Naive B cell (primary cell): ENCODE data around the gene COL21A1. TPM values are rescaled to one million over a fixed set of nuclear protein-coding genes. Genes with fewer than 3 reads are reported as not detected.

Source experiments
- ATAC-seq, 2 donors: fragments of 150-1000 bp; cut with Tn5 transposase; 2 replicates each; pipeline ENCODE4 v1.10.0; 2021; ENCODE audit warnings: low read depth in 2 of 2, mild to moderate bottlenecking in 2 of 2, moderate library complexity in 2 of 2
- DNase-seq: peaks from one replicate; pipeline ENCODE4 v3.0.0; 2022
- H3K27ac Mint-ChIP-seq, 6 donors: one replicate each; pipeline ENCODE4 v1.8.0; 2020 to 2022; ENCODE audit warnings: mild to moderate bottlenecking in 6 of 6, mixed read lengths in 6 of 6, moderate library complexity in 5 of 6, inconsistent platforms in 2 of 6
- H3K27me3 Mint-ChIP-seq, 3 donors: one replicate each; pipeline ENCODE4 v1.8.0; 2021 to 2022; ENCODE audit warnings: mixed read lengths in 3 of 3, mild to moderate bottlenecking in 1 of 3
- H3K36me3 Mint-ChIP-seq, 2 donors: one replicate each; pipeline ENCODE4 v1.8.0; 2020 to 2022; ENCODE audit warnings: mixed read lengths in 2 of 2, inconsistent platforms in 1 of 2, mild to moderate bottlenecking in 1 of 2
- H3K4me1 Mint-ChIP-seq, 3 donors: one replicate each; pipeline ENCODE4 v1.8.0; 2020 to 2022; ENCODE audit warnings: mixed read lengths in 3 of 3, inconsistent platforms in 1 of 3, mild to moderate bottlenecking in 1 of 3, moderate library complexity in 1 of 3
- H3K4me3 Mint-ChIP-seq, 8 donors: one replicate each; pipeline ENCODE4 v1.8.0; 2020 to 2022; ENCODE audit warnings: mild to moderate bottlenecking in 8 of 8, mixed read lengths in 8 of 8, moderate library complexity in 8 of 8, inconsistent platforms in 2 of 8
- H3K9me3 Mint-ChIP-seq, 7 donors: one replicate each; pipeline ENCODE4 v1.8.0; 2020 to 2022; ENCODE audit warnings: mixed read lengths in 7 of 7, mild to moderate bottlenecking in 5 of 7, inconsistent platforms in 2 of 7, moderate library complexity in 1 of 7
- polyA plus RNA-seq, 6 donors: library from polyadenylated mRNA; unstranded; fragments of 300-500 nt; fragmentation: Illumina TruSeq; gene quantifications; one replicate each; pipeline ENCODE4 v1.2.3, GENCODE V29; 2021; ENCODE audit warnings: low read depth in 6 of 6

The COL21A1 gene
- polyA plus RNA-seq, 6 donors from 2014 or later, result not detected

DNA sequence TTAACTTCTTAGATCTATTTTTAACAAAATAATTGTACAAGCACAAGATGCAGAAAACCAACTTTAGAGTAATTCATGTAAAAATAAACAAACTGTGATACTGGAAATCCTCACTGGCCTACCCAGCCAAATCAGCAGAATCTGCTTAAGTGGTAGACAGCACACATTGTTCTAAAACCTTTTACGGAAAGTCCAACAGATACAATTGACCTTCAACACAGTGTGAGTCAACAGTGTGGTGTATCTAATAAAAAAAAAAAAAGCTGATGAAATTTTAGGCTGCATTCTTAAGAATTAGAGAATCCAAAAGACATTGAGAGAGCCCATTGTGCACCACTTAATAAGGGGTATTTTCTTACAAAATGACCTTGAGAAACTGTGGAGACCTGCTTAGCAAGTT lies 174.5 kb downstream of the COL21A1 start:
- no peak overlapping the region for H3K27ac Mint-ChIP-seq
- H3K4me3 Mint-ChIP-seq, result no peak overlapping the region
- H3K9me3 Mint-ChIP-seq, result peaks cover 0 to 13% (median 4%) of the 10 kb centered on the region in 7 donors
- no peaks in the 10 kb centered on the region for H3K36me3 Mint-ChIP-seq
- no peaks in the 10 kb centered on the region for H3K27me3 Mint-ChIP-seq
- H3K4me1 Mint-ChIP-seq, result no peaks in the 10 kb centered on the region
- DNase-seq, result no peak
- ATAC-seq, result no peak

DNA sequence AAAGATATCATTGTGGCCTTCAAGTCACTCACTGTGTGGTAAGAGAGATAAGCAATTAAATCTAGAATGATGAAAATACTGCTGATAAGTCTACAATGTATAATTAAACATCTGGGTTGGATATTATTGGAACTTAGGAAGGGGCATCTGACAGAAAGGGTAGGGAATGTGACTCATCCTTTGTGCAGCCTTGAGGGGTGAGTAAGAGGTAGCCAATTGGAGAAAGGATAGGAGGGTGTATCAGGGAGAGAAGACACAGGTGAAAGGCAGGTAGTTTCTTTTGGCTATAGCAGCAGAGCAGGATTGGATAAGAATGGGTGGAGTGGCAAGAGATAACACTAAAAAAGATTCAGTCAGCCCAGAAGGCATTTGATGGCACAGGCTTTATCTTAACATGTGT lies 182.0 kb downstream of the COL21A1 start:
- Mint-ChIP-seq H3K36me3 (no peaks in the 10 kb centered on the region), H3K27ac (no peak overlapping the region), H3K4me3 (no peak overlapping the region), H3K27me3 (no peaks in the 10 kb centered on the region), H3K9me3 (no peaks in the 10 kb centered on the region), H3K4me1 (no peaks in the 10 kb centered on the region)
- DNase-seq (no peak), ATAC-seq (no peak)

DNA sequence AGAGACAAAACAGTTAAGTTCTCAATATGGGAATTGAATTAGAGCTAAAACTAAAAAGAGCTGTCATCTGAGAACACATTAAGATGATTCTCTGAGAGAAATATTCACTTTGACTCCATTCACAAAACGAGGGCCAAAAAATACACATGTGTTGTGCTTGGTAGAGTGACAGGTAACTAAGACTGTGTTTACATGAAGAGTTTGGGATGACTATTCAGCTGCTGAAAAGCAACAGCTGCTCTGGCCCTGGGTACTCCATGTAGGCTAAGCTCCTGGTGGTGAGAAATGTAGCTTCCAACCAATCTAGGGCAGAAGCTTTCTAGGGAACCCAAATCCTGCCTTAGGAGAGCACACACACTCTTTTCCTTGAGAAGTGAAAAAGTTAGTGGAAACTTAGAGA lies 184.5 kb downstream of the COL21A1 start:
- H3K4me3 Mint-ChIP-seq, result no peak overlapping the region
- no peaks in the 10 kb centered on the region for H3K4me1 Mint-ChIP-seq
- no peaks in the 10 kb centered on the region for H3K36me3 Mint-ChIP-seq
- ATAC-seq (no peak), DNase-seq (no peak)
- no peak overlapping the region for H3K27ac Mint-ChIP-seq
- H3K9me3 Mint-ChIP-seq, result no peaks in the 10 kb centered on the region
- no peaks in the 10 kb centered on the region for H3K27me3 Mint-ChIP-seq

DNA sequence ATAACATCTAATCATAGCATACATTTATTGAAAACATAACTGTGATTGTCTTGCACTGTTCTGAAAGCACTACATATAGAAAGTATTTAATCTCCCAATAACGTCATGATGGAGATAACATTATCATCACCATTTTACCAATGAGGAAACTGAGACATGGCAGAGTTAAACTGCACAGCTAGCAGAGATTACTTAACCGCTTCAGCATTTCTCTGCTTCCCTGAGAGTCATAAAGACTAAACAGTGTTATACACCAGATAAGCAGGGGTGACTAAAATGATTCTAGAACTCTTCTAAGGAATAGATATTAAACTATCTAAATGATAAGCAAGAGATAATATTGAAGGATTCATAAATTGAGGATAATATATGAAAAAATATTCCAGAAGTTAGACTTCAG lies 188.7 kb downstream of the COL21A1 start:
- H3K4me1 Mint-ChIP-seq, result no peaks in the 10 kb centered on the region
- no peaks in the 10 kb centered on the region for H3K27me3 Mint-ChIP-seq
- no peak overlapping the region for H3K27ac Mint-ChIP-seq

DNA sequence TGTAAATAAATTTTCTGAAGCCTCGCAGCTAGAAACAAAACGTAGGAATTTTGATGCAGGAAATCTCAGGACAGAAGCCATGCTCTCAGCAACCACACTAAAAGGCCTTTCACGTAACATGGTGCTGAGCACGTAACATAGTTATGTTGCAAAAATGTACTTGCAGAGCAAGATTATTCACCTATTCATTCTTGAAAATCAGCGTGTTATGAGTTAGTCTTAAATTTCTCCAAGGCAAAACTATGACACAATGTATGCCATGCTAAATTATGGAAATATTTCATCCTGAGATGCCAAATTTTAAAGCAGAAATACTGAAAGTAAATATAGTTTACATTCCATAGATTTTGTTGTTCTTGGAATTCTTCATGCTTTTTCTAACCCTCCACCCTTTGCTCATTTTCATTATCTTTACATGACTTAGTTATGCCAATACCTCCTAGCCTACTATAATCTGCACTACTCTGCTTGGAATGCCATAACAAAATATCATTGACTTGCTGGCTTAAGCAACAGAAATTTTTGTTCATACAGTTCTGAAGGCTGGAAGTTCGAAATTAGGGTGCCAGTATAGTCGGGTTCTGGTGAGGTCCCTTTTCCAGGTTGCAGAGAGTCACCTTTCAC lies 192.2 kb downstream of the COL21A1 start:
- Mint-ChIP-seq H3K9me3 (peaks cover 0 to 5% (median 0%) of the 10 kb centered on the region in 7 donors), H3K4me1 (no peaks in the 10 kb centered on the region), H3K27ac (no peak overlapping the region), H3K4me3 (no peak overlapping the region), H3K27me3 (no peaks in the 10 kb centered on the region), H3K36me3 (no peaks in the 10 kb centered on the region)
- no peak for ATAC-seq
- DNase-seq, result no peak

More for the DNA sequence above, 188.7 kb downstream of the COL21A1 start:
- no peak for DNase-seq
- no peaks in the 10 kb centered on the region for H3K36me3 Mint-ChIP-seq
- no peak overlapping the region for H3K4me3 Mint-ChIP-seq
- ATAC-seq, result no peak
- H3K9me3 Mint-ChIP-seq, result no peaks in the 10 kb centered on the region

DNA sequence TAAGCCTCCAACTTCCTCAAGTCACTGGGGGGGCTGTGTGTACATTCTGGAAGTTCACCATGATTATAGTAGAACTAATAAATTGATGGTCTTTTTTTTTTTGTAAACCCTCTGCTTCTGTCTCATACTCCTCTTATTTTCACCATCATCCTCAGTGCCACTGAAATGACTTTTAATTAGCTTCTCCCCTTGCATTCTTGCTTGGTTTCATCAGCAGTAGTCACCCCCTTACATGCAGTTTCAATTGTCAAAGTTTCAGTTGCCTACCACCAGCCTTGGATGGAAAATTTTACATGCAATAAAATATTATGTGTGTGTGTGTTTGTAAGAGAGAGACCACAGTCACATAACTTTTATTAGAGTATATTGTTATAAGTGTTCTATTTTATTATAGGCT lies 196.2 kb downstream of the COL21A1 start:
- Mint-ChIP-seq H3K36me3 (no peaks in the 10 kb centered on the region), H3K4me3 (no peak overlapping the region), H3K9me3 (peaks cover 0 to 5% (median 0%) of the 10 kb centered on the region in 7 donors), H3K27me3 (no peaks in the 10 kb centered on the region), H3K4me1 (no peaks in the 10 kb centered on the region), H3K27ac (no peak overlapping the region)
- no peak for ATAC-seq
- DNase-seq, result no peak

DNA sequence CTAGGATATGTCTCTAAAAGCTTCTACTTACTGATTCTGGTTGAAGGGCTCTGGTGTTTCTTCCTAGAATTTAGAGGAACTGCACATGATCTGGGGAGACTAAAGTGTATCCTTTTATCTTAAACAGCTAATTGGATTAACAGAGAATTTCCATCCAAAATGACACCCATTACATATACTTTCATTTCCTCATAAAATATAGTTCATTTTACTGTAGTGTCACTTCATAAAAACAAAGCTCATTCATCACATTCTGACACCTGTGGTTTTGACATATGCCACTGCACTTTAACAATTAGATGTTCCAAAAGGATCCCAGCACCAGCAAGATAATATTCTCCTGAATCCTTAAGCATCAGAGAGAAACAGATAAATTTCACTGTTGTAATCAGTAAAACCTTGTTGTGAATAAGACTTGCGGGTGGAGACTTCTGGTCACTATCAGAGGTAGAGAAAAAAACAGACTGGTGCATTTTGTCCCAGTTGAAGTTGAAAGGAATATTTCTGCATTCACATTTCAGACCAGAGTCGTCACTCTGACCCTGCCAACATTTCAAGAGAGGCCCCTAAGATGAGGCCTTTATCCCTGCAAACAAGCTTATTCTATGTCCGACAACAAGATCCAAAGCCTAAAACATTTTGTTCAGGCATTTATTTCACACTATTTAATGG lies 196.7 kb downstream of the COL21A1 start:
- ATAC-seq (no peak), DNase-seq (no peak)
- Mint-ChIP-seq H3K36me3 (no peaks in the 10 kb centered on the region), H3K4me3 (no peak overlapping the region), H3K4me1 (no peaks in the 10 kb centered on the region), H3K27me3 (no peaks in the 10 kb centered on the region), H3K9me3 (peaks cover 0 to 5% (median 0%) of the 10 kb centered on the region in 7 donors), H3K27ac (no peak overlapping the region)

DNA sequence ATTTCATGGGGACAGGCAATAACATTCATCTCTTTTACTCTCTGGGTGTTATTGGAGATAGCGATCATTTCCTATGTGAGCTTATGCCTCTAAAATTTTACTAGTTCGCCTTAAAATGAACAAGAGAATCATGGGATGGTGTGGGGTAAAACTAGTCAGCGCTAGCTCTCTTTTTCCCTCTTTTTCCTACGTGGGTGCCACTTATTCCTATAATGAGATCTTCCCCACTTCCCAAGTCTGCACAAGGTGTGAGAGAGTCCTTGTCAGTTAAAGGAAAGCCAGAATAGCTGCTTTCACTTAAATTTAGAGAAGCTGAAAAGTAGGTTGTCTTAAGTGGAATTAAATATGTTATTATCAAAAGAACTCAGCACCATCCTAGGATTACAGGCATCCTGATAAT lies 198.8 kb downstream of the COL21A1 start:
- DNase-seq, result no peak
- H3K9me3 Mint-ChIP-seq, result peaks cover 0 to 5% (median 0%) of the 10 kb centered on the region in 7 donors

DNA sequence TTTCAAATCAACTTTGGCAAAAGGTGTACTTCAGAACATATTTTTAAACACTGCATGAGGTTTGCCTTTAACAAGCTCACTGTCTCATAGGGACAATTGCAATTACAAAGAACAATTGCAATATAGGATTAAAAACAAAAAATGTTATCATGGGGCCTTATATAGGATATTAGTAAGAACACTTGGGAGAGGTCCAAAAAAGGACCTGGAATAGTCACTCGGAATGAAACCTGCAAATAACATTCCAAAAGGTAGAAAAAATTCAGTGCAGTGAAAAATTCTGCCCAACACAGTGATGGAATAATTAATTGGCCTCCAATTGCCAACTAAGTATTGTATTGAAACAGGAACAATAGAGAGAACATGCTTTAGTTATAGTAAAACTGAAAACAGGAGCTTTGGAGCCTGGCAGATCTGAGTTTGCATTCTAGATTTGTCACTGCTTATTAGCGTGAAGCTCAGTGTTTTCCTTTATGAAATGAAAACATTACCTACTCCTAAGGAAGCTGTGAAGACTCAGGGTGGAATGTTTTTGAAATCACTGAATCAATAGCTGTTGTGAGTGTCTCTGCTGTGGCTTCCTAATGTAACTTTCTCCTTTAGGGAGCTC lies 199.3 kb downstream of the COL21A1 start:
- H3K4me1 Mint-ChIP-seq, result no peaks in the 10 kb centered on the region
- ATAC-seq (no peak), DNase-seq (no peak)
- no peaks in the 10 kb centered on the region for H3K36me3 Mint-ChIP-seq
- H3K4me3 Mint-ChIP-seq, result no peak overlapping the region
- no peaks in the 10 kb centered on the region for H3K27me3 Mint-ChIP-seq
- H3K9me3 Mint-ChIP-seq, result peaks cover 0 to 5% (median 0%) of the 10 kb centered on the region in 7 donors
- H3K27ac Mint-ChIP-seq, result no peak overlapping the region

More for the DNA sequence above, 198.8 kb downstream of the COL21A1 start:
- no peaks in the 10 kb centered on the region for H3K4me1 Mint-ChIP-seq
- H3K27me3 Mint-ChIP-seq, result no peaks in the 10 kb centered on the region
- H3K27ac Mint-ChIP-seq, result no peak overlapping the region
- ATAC-seq, result no peak
- no peaks in the 10 kb centered on the region for H3K36me3 Mint-ChIP-seq
- H3K4me3 Mint-ChIP-seq, result no peak overlapping the region

DNA sequence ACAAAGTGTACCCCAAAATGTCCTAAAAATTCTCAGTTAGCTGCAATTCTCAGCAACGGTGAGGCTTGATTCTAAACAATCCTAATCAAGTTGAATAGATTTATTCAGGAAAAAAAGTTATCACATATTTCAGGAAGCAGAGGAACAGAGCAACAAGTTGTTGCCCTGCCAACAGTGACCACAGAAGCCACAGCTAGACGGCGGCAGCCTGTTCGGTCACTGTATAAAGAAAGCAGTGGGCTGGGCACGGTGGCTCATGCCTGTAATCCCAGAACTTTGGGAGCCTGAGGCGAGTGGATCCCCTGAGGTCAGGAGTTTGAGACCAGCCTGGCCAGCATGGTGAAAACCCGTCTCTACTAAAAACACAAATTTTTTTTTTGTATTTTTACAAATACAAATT lies 200.8 kb downstream of the COL21A1 start:
- H3K4me3 Mint-ChIP-seq, result no peak overlapping the region
- peaks cover 0 to 5% (median 0%) of the 10 kb centered on the region in 7 donors for H3K9me3 Mint-ChIP-seq
- DNase-seq (no peak), ATAC-seq (no peak)
- no peak overlapping the region for H3K27ac Mint-ChIP-seq
- no peaks in the 10 kb centered on the region for H3K36me3 Mint-ChIP-seq
- no peaks in the 10 kb centered on the region for H3K27me3 Mint-ChIP-seq
- H3K4me1 Mint-ChIP-seq, result no peaks in the 10 kb centered on the region

DNA sequence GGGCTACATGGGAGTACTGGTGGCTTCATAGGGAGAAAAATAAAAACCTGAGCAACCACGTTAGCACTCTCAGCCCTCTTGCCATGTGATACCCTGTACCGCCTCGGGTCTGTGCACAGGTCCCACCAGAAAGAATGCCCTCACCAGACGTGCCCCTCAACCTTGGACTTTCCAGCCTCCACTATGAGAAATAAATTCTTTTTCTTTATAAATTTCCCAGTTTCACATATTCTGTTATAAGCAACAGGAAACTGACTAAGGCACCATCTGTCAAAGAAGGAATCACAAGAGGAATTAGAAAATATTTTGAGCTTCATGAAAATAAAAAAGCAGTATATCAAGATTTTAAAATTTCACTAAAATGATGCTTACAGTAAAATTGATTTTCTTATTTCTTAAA lies 203.6 kb downstream of the COL21A1 start:
- DNase-seq, result no peak

DNA sequence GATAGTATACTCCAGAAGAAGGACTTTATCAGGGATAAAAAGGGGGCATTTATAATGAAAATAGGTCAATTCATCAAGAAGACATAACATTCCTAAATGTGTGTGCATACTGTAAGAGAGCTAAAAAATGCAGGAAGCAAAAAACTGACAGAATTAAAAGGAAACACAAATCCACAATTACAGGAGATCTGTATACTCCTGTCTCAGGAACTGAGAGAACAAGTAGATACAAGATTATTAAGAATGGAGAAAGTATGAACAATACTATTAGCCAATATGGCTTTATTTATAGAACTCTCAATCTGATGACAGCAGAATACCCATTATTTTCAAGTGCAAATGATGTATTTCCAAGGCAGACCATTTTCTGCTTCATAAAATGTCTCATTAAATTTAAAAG lies 204.3 kb downstream of the COL21A1 start:
- no peak overlapping the region for H3K4me3 Mint-ChIP-seq
- peaks cover 0 to 4% (median 0%) of the 10 kb centered on the region in 7 donors for H3K9me3 Mint-ChIP-seq
- H3K4me1 Mint-ChIP-seq, result no peaks in the 10 kb centered on the region
- no peak overlapping the region for H3K27ac Mint-ChIP-seq
- ATAC-seq, result no peak
- no peaks in the 10 kb centered on the region for H3K27me3 Mint-ChIP-seq
- no peak for DNase-seq
- no peaks in the 10 kb centered on the region for H3K36me3 Mint-ChIP-seq

More for the DNA sequence above, 203.6 kb downstream of the COL21A1 start:
- no peak for ATAC-seq
- no peaks in the 10 kb centered on the region for H3K27me3 Mint-ChIP-seq
- H3K9me3 Mint-ChIP-seq, result peaks cover 0 to 3% (median 0%) of the 10 kb centered on the region in 7 donors
- H3K27ac Mint-ChIP-seq, result no peak overlapping the region
- no peaks in the 10 kb centered on the region for H3K4me1 Mint-ChIP-seq
- no peak overlapping the region for H3K4me3 Mint-ChIP-seq
- no peaks in the 10 kb centered on the region for H3K36me3 Mint-ChIP-seq

DNA sequence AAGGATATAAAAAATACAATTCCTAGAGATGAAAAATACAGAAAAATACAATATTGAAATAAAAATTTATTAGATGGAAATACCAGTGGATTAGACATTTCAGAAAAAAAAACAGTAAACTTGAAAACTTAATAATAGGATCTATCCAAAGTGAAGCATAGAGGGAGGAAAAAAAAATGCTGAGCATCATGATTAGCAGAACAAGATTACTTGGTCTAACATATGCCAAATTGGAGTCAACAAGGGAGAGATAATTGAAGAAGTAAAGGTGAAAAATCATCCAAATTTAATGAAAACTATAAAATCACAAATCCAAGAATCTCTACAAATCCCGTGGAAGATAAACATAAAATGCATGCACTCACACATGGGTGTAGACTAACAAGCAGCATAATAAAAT lies 205.8 kb downstream of the COL21A1 start:
- Mint-ChIP-seq H3K27ac (no peak overlapping the region), H3K4me1 (no peaks in the 10 kb centered on the region), H3K9me3 (peaks cover 0 to 4% (median 0%) of the 10 kb centered on the region in 7 donors), H3K36me3 (no peaks in the 10 kb centered on the region), H3K4me3 (no peak overlapping the region), H3K27me3 (peaks cover 0 to under 1% (median 0%) of the 10 kb centered on the region in 3 donors)
- ATAC-seq, result no peak
- DNase-seq, result no peak

DNA sequence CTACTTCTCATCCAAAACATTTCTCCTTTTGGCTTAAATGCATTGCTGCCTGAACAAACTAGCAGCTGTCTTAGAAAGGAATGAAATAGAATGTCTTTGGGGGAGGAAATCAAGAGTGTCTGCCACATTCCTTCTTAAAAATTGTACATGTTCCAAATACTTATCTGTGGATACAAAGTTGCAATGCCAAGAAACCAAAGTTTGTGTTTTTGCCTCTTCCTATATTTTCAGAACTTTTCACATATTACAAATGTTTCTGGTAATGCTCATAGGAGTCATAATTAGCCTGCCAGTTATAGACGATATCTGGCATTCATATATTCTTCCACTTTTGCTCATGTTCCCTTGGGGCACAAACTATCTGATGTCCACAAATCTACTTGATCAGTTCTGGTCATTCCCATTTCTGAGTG lies 206.5 kb downstream of the COL21A1 start:
- no peaks in the 10 kb centered on the region for H3K4me1 Mint-ChIP-seq
- no peak overlapping the region for H3K4me3 Mint-ChIP-seq
- peaks cover 0 to 4% (median 1%) of the 10 kb centered on the region in 7 donors for H3K9me3 Mint-ChIP-seq
- no peak overlapping the region for H3K27ac Mint-ChIP-seq
- no peaks in the 10 kb centered on the region for H3K36me3 Mint-ChIP-seq
- peaks cover 0 to 4% (median 0%) of the 10 kb centered on the region in 3 donors for H3K27me3 Mint-ChIP-seq
- no peak for ATAC-seq
- DNase-seq, result no peak
